WTC11 (cell line): Measurements from ENCODE around the gene EFCAB14. TPM values are rescaled to one million over a fixed set of nuclear protein-coding genes. Genes with fewer than 3 reads are reported as not detected.
"Not testable (repeated sequence)": the region's sequence is repeated elsewhere in the genome, so short reads cannot be mapped to it uniquely, and the experiment has no call there.

Source experiments
- ATAC-seq: fragments of 200-7000 bp; cut with Tn5 transposase; 2 replicates; pipeline ENCODE4 v1.10.0; 2021; ENCODE audit warnings: mild to moderate bottlenecking, moderate library complexity
- CTCF ChIA-PET: fragments of 300-600 bp; sonication (Branson Sonifier 250); formaldehyde crosslinking; loops from one replicate; lab custom pipeline; 2021; ENCODE audit warnings: antibody characterized with exemption; lab: Charles Lee
- POLR2A ChIA-PET: fragments of 350-600 bp; sonication (Branson Sonifier 250); formaldehyde crosslinking; loops from one replicate; lab custom pipeline; 2021; ENCODE audit warnings: antibody characterized with exemption; lab: Charles Lee
- DNase-seq: peaks from one replicate; pipeline ENCODE4 v3.0.0; 2021; ENCODE audit warnings: low spot score
- H3K27ac Mint-ChIP-seq: 2 replicates; pipeline ENCODE4 v1.8.0; 2021; ENCODE audit warnings: mixed read lengths
- H3K27me3 Mint-ChIP-seq: 2 replicates; pipeline ENCODE4 v1.8.0; 2021; ENCODE audit warnings: low read depth, mild to moderate bottlenecking, moderate library complexity, mixed read lengths
- H3K36me3 Mint-ChIP-seq: 2 replicates; pipeline ENCODE4 v1.8.0; 2021; ENCODE audit warnings: mixed read lengths
- H3K4me1 Mint-ChIP-seq: 2 replicates; pipeline ENCODE4 v1.8.0; 2022; ENCODE audit warnings: mixed read lengths
- H3K4me3 Mint-ChIP-seq: 2 replicates; pipeline ENCODE4 v1.8.0; 2021; ENCODE audit warnings: mild to moderate bottlenecking, moderate library complexity, mixed read lengths
- H3K9me3 Mint-ChIP-seq: 2 replicates; pipeline ENCODE4 v1.8.0; 2021; ENCODE audit warnings: mixed read lengths
- ATF1 ChIP-seq: sonication (generic); formaldehyde crosslinking; IDR thresholded peaks from 2 replicates; pipeline ENCODE4 v1.8.1; 2023; ENCODE audit warnings: mild to moderate bottlenecking, moderate library complexity, missing genetic modification reagents
- CREB1 ChIP-seq: sonication (generic); formaldehyde crosslinking; IDR thresholded peaks from 2 replicates; pipeline ENCODE4 v1.8.0; 2023; ENCODE audit warnings: mild to moderate bottlenecking, missing genetic modification reagents
- ERG ChIP-seq: fragments of 250-450 bp; sonication (Bioruptor Pico); IDR thresholded peaks from 2 replicates; pipeline ENCODE4 v1.8.0; 2021; ENCODE audit warnings: mild to moderate bottlenecking
- ETV6 ChIP-seq: sonication (generic); formaldehyde crosslinking; IDR thresholded peaks from 2 replicates; pipeline ENCODE4 v1.8.1; 2022; ENCODE audit warnings: mild to moderate bottlenecking, missing genetic modification reagents
- FOXP1 ChIP-seq: sonication (generic); formaldehyde crosslinking; IDR thresholded peaks from 2 replicates; pipeline ENCODE4 v1.8.0; 2022; ENCODE audit warnings: missing genetic modification reagents, mild to moderate bottlenecking, moderate library complexity, borderline replicate concordance
- GRHL2 ChIP-seq: fragments of 250-450 bp; sonication (Bioruptor Pico); IDR thresholded peaks from 2 replicates; pipeline ENCODE4 v1.8.0; 2022; ENCODE audit warnings: mild to moderate bottlenecking, moderate library complexity; ENCODE audit not compliant: insufficient replicate concordance, severe bottlenecking
- HMGA2 ChIP-seq: fragments of 250-450 bp; sonication (Bioruptor Pico); IDR thresholded peaks from 2 replicates; pipeline ENCODE4 v1.4.0; 2021; ENCODE audit warnings: mild to moderate bottlenecking, moderate library complexity
- IRF1 ChIP-seq: sonication (generic); formaldehyde crosslinking; IDR thresholded peaks from 2 replicates; pipeline ENCODE4 v1.8.0; 2023; ENCODE audit warnings: missing genetic modification reagents
- JAZF1 ChIP-seq: fragments of 250-450 bp; sonication (Bioruptor Pico); IDR thresholded peaks from 2 replicates; pipeline ENCODE4 v1.9.0; 2021; ENCODE audit warnings: moderate library complexity, mild to moderate bottlenecking, inconsistent platforms
- JUN ChIP-seq: sonication (generic); formaldehyde crosslinking; IDR thresholded peaks from 2 replicates; pipeline ENCODE4 v1.8.0; 2023; ENCODE audit warnings: mild to moderate bottlenecking, missing genetic modification reagents
- MAX ChIP-seq: sonication (generic); formaldehyde crosslinking; IDR thresholded peaks from 2 replicates; pipeline ENCODE4 v1.8.0; 2022; ENCODE audit warnings: mild to moderate bottlenecking, missing genetic modification reagents
- MXD4 ChIP-seq: fragments of 250-450 bp; sonication (Bioruptor Pico); IDR thresholded peaks from 2 replicates; pipeline ENCODE4 v1.8.0; 2021; ENCODE audit warnings: mild to moderate bottlenecking, moderate library complexity, borderline replicate concordance
- SMAD4 ChIP-seq: sonication (generic); formaldehyde crosslinking; IDR thresholded peaks from 2 replicates; pipeline ENCODE4 v1.8.0; 2022; ENCODE audit warnings: mild to moderate bottlenecking, missing genetic modification reagents
- TEAD4 ChIP-seq: sonication (generic); formaldehyde crosslinking; IDR thresholded peaks from 2 replicates; pipeline ENCODE4 v1.8.0; 2022; ENCODE audit warnings: mild to moderate bottlenecking, missing genetic modification reagents
- ZBTB43 ChIP-seq: sonication (generic); formaldehyde crosslinking; IDR thresholded peaks from 2 replicates; pipeline ENCODE4 v1.8.1; 2023; ENCODE audit warnings: mild to moderate bottlenecking, missing genetic modification reagents
- ZNF425 ChIP-seq: fragments of 250-450 bp; sonication (Bioruptor Pico); conservative IDR thresholded peaks from 2 replicates; pipeline ENCODE4 v1.9.0; 2021; ENCODE audit warnings: mild to moderate bottlenecking
- total RNA-seq: library from RNA; stranded (reverse); gene quantifications from 3 replicates; pipeline ENCODE4 v1.2.3, GENCODE V29; 2021
- TF ChIP-seq, protein P1 (sequence below): sonication (generic); formaldehyde crosslinking; IDR thresholded peaks from 2 replicates; pipeline ENCODE4 v1.8.1; 2022; ENCODE audit warnings: missing genetic modification reagents, borderline replicate concordance
- TF ChIP-seq, protein P2 (sequence below): fragments of 250-450 bp; sonication (Bioruptor Pico); IDR thresholded peaks from 2 replicates; pipeline ENCODE4 v1.9.0; 2021; ENCODE audit warnings: moderate library complexity, mild to moderate bottlenecking, inconsistent platforms, borderline replicate concordance
- TF ChIP-seq, protein P3 (sequence below): sonication (generic); formaldehyde crosslinking; IDR thresholded peaks from 2 replicates; pipeline ENCODE4 v1.8.1; 2022; ENCODE audit warnings: low read depth, mild to moderate bottlenecking, moderate library complexity, missing genetic modification reagents, borderline replicate concordance

EFCAB14 gene
- total RNA-seq, 1 experiment from 2014 or later, result 46.2 TPM

GRCh38 chr1:46699666-46700065 lies 19.2 kb downstream of the EFCAB14 start (continued):
- TF ChIP-seq, protein P1, sequence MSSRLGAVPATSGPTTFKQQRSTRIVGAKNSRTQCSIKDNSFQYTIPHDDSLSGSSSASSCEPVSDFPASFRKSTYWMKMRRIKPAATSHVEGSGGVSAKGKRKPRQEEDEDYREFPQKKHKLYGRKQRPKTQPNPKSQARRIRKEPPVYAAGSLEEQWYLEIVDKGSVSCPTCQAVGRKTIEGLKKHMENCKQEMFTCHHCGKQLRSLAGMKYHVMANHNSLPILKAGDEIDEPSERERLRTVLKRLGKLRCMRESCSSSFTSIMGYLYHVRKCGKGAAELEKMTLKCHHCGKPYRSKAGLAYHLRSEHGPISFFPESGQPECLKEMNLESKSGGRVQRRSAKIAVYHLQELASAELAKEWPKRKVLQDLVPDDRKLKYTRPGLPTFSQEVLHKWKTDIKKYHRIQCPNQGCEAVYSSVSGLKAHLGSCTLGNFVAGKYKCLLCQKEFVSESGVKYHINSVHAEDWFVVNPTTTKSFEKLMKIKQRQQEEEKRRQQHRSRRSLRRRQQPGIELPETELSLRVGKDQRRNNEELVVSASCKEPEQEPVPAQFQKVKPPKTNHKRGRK (CRISPR knock-in tag), result no peak
- TF ChIP-seq MAX (no peak), ZNF425 (CRISPR knock-in tag) (no peak)

- ChIA-PET CTCF (no interaction called here), POLR2A (no interaction called here)
- TF ChIP-seq TEAD4, result no peak
- TF ChIP-seq GRHL2 (CRISPR knock-in tag), result no peak
- no peak for TF ChIP-seq ETV6 (CRISPR knock-in tag)
- TF ChIP-seq, protein P2, sequence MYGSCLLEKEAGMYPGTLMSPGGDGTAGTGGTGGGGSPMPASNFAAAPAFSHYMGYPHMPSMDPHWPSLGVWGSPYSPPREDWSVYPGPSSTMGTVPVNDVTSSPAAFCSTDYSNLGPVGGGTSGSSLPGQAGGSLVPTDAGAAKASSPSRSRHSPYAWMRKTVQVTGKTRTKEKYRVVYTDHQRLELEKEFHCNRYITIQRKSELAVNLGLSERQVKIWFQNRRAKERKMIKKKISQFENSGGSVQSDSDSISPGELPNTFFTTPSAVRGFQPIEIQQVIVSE, result no peak
- TF ChIP-seq MXD4 (CRISPR knock-in tag), result no peak
- TF ChIP-seq FOXP1 (CRISPR knock-in tag), result no peak
- TF ChIP-seq JAZF1 (CRISPR knock-in tag), result no peak
- TF ChIP-seq HMGA2 (CRISPR knock-in tag), result no peak
- TF ChIP-seq JUN (CRISPR knock-in tag), result no peak
- TF ChIP-seq ZBTB43, result no peak
- no peak for TF ChIP-seq CREB1 (CRISPR knock-in tag)
- no peak for TF ChIP-seq IRF1 (CRISPR knock-in tag)
- TF ChIP-seq, protein P3, sequence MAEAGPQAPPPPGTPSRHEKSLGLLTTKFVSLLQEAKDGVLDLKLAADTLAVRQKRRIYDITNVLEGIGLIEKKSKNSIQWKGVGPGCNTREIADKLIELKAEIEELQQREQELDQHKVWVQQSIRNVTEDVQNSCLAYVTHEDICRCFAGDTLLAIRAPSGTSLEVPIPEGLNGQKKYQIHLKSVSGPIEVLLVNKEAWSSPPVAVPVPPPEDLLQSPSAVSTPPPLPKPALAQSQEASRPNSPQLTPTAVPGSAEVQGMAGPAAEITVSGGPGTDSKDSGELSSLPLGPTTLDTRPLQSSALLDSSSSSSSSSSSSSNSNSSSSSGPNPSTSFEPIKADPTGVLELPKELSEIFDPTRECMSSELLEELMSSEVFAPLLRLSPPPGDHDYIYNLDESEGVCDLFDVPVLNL (CRISPR knock-in tag), result no peak
- no peak for TF ChIP-seq ERG
- TF ChIP-seq MAX, result no peak
- no peak for TF ChIP-seq SMAD4 (CRISPR knock-in tag)
- TF ChIP-seq ATF1 (CRISPR knock-in tag), result no peak
- TF ChIP-seq, all 79 proteins: peak for 0
- H3K4me1 Mint-ChIP-seq, result no peaks in the 10 kb centered on the region
- H3K36me3 Mint-ChIP-seq, result peaks cover 28% of the 10 kb centered on the region
- no peaks in the 10 kb centered on the region for H3K27me3 Mint-ChIP-seq
- H3K27ac Mint-ChIP-seq, result no peak overlapping the region
- H3K4me3 Mint-ChIP-seq, result no peak overlapping the region
- no peaks in the 10 kb centered on the region for H3K9me3 Mint-ChIP-seq
- DNase-seq, result no peak
- ATAC-seq, result no peak
Measured at GRCh38 chr1:46697053-46697452, 21.9 kb downstream of the EFCAB14 start.

- DNase-seq, H3K27me3 Mint-ChIP-seq, H3K4me1 Mint-ChIP-seq, ATAC-seq, H3K27ac Mint-ChIP-seq, CTCF ChIA-PET, H3K4me3 Mint-ChIP-seq, POLR2A ChIA-PET, H3K9me3 Mint-ChIP-seq: not testable (repeated sequence)
- peaks cover 48% of the 10 kb centered on the region for H3K36me3 Mint-ChIP-seq
Measured at GRCh38 chr1:46694676-46695075, 24.2 kb downstream of the EFCAB14 start.
